Mucosa of stomach (tissue), 1 donor: ENCODE data around the gene CHTF8.

Source experiments
- H3K27me3 ChIP-seq: one replicate; pipeline ENCODE4 v1.7.0; 2013; ENCODE audit warnings: mild to moderate bottlenecking, low read length; ENCODE audit not compliant: control insufficient read depth, insufficient read depth
- H3K36me3 ChIP-seq: one replicate; pipeline ENCODE4 v1.7.0; 2013; ENCODE audit warnings: low read length; ENCODE audit not compliant: control insufficient read depth, insufficient read depth
- H3K4me1 ChIP-seq: one replicate; pipeline ENCODE4 v1.7.0; 2013; ENCODE audit warnings: mild to moderate bottlenecking, low read length; ENCODE audit not compliant: control insufficient read depth, insufficient read depth
- H3K4me3 ChIP-seq: one replicate; pipeline ENCODE4 v1.7.0; 2013; ENCODE audit warnings: low read length
- H3K9ac ChIP-seq: one replicate; pipeline ENCODE4 v1.7.0; 2013; ENCODE audit warnings: mild to moderate bottlenecking, low read length, moderate library complexity
- H3K9me3 ChIP-seq: one replicate; pipeline ENCODE4 v1.7.0; 2013; ENCODE audit warnings: mild to moderate bottlenecking, low read length, moderate library complexity; ENCODE audit not compliant: control insufficient read depth
- donor health status: Pancreatic carcinoma.

Gene CHTF8

DNA sequence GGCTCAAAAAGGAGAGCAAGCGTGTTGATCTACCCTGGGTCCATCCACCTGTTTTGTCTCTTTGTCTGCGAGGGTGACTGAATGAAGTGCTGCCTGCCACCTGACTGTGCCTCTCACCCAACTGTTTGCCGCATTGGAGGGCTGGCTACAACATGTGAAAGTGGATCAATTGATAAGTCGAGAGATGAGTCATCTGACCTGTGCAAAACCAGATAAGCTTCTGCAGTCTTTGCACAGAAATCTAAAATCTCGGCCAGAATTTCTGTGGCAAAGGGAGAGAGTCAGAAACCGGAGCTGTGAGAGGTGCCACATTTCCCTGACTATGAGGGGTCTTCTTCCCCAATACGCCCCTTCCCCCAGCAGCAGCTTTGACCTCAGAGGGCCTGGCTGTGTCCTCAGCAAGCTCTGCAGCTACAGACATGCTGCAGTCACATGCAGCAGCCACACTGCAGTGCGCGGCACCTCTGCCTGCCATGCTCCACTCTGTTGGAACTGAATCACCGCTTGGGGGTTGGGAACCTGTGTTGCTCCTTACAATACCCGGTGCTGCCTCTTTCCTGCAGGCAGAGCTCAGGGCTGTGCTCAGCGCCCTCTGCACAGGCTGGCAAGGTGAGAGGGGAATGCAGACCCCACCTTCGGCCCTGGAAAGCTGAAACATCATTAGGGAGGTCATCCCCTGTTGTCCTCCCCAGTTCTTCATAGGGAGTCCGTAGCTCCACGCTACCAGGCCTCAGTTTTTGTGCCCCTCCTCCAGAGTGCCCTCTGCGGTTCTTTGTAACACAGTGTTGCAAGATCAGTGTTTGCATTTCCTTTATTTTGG lies 43.1 kb downstream of the CHTF8 start:
- Histone ChIP-seq H3K9ac (no peak overlapping the region), H3K4me1 (peaks cover 24% of the 10 kb centered on the region), H3K27me3 (no peaks in the 10 kb centered on the region), H3K4me3 (no peak overlapping the region), H3K36me3 (no peaks in the 10 kb centered on the region), H3K9me3 (no peaks in the 10 kb centered on the region)

DNA sequence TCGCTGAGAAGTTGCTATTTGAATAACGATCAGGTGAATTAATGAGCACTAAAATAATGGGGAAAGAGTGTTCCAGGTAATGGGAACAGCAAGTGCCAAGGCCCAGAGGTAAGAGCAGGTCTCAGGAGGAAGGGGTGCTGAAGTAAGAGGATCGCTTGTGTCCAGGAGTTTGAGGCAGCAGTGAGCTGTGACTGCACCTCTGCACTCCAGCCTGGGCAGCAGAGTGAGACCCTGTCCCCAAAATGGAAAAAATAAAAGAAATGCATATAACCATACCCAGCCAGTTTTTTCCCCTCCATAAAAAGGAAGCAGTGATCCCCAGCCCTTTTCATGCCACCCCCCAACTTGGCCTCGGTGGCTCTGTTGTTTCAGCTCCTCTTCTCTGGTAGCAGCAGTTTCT lies 43.7 kb downstream of the CHTF8 start:
- H3K36me3 ChIP-seq = no peaks in the 10 kb centered on the region
- no peak overlapping the region for H3K9ac ChIP-seq
- peaks cover 19% of the 10 kb centered on the region for H3K4me1 ChIP-seq
- no peak overlapping the region for H3K4me3 ChIP-seq
- H3K27me3 ChIP-seq = no peaks in the 10 kb centered on the region
- H3K9me3 ChIP-seq = no peaks in the 10 kb centered on the region

DNA sequence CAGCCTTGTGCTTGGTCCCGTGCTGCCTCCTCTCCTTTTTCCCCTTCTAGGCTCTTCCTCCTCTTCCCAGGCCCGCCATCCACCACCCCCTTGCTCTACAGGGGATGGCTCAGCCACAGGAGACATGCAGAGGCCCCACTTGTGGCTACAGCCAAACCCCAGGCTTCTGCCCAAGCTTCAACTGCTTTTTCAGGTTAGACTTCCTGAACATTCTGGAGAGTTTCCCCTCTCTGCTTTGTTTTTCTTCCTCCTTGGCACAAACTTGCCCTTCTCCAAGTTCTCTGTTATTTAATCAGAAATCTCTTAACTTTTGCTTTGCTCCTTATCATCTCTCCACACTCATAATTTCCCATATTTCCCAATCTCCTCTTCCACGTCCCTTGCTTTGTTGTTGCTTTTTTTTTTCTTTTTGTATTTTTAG lies 45.2 kb downstream of the CHTF8 start:
- H3K4me1 ChIP-seq = peaks cover 19% of the 10 kb centered on the region
- no peak overlapping the region for H3K4me3 ChIP-seq
- H3K36me3 ChIP-seq = no peaks in the 10 kb centered on the region
- H3K9ac ChIP-seq = no peak overlapping the region
- H3K27me3 ChIP-seq = no peaks in the 10 kb centered on the region
- no peaks in the 10 kb centered on the region for H3K9me3 ChIP-seq

DNA sequence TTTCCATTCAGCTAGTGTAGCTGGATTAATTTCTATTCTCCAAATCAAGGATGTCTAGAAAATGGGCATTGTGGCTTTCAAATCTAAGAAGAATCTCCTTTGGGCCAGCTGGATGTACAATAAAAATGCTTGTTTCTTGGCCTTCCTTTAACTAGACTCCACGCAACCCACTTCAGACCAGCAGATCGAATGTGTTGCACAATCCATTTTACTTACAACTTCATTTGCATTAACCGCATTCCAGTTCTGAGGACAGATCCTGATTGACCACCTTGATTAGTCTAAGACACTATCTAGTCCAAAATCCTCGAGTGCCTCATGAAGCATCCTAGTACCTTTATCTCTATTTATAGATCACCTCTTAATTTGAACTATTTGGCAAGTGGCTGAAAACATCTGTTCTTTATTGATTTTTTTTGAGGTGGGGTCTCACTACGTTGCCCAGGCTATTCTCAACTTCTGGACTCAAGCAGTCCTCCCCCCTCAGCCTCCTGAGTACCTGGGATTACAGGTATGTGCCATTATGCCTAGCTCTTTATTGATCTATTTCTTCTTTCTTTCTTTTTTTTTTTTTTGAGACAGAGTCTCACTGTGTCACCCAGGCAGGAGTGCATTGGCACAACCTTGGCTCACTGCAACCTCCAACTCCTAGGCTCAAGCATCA lies 47.2 kb downstream of the CHTF8 start:
- no peaks in the 10 kb centered on the region for H3K36me3 ChIP-seq
- no peak overlapping the region for H3K9ac ChIP-seq
- H3K27me3 ChIP-seq = no peaks in the 10 kb centered on the region

DNA sequence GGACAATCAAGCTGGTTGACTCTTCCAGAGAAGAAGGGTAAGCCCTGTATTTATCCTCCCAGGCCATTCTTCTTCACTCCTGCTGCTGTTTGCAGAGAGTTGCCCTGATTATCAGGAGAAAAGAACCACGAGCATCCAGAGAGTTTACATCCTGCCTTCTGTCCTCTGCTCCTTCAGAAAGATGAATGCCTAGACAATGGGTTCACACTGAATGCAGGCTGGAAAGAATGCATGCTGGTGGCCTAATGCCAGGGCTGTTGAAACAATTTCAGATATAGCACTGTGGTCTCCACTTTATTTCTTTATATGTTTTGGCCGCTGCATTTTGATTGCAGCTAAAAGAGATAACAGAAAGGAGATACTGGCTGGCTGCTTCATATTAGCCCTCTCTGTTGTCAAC lies 48.1 kb downstream of the CHTF8 start:
- Histone ChIP-seq H3K27me3 (no peaks in the 10 kb centered on the region), H3K9me3 (no peaks in the 10 kb centered on the region)

More for the DNA sequence above, 47.2 kb downstream of the CHTF8 start:
- H3K4me3 ChIP-seq = no peak overlapping the region
- H3K9me3 ChIP-seq = no peaks in the 10 kb centered on the region
- H3K4me1 ChIP-seq = peaks cover 19% of the 10 kb centered on the region

DNA sequence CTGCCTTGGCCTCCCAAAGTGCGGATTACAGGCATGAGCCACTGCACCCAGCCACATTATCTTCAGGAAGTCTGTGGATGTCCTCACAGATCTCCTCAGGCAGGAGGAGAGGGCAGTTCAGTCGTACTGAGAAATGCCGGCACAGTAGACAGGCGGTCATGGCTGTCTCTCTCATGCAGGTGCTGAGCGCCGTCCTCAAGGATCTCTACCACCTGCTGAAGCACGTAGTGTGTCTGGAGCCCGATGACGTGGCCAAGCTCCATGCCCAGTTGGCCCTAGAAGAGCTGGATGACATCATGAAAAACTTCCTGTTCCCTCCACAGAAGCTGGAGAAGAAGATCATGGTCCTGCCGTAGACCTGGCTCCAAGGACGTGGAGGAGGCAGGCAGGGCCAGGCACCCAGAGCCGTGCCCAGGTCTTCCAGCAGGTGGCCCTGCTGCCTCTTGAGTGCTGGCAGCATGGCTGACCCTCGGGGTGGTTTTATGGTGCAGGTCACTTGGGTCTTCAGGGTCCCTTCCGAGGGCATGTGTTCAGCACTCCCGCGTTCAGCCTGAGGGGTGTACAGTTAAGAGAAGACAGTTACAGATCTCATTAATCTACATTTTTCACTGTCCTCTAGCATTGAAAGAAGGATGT lies 49.0 kb downstream of the CHTF8 start:
- no peaks in the 10 kb centered on the region for H3K36me3 ChIP-seq
- H3K9ac ChIP-seq = no peak overlapping the region
- H3K4me1 ChIP-seq = peaks cover 4% of the 10 kb centered on the region
- H3K4me3 ChIP-seq = no peak overlapping the region
- H3K27me3 ChIP-seq = no peaks in the 10 kb centered on the region
- H3K9me3 ChIP-seq = no peaks in the 10 kb centered on the region

More for the DNA sequence above, 48.1 kb downstream of the CHTF8 start:
- Histone ChIP-seq H3K4me3 (no peak overlapping the region), H3K9ac (no peak overlapping the region), H3K4me1 (peaks cover 11% of the 10 kb centered on the region), H3K36me3 (no peaks in the 10 kb centered on the region)

DNA sequence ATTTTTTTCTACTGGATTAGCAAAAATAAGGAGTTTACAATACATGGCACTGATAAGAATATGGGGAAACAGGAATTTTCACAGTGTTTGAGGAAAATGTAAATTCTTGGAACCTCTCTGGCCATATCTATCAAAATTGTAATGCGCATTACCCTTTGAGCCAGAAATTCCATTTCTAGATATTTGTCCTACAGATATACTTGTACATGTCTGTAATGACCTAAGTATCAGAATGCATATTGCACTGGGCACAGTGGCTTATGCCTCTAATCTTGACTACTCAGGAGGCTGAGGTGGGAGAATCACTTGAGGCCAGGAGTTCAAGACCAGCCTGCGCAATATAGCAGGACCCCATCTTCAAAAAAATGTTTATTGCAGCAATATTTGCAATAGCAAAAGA lies 52.7 kb downstream of the CHTF8 start:
- H3K4me3 ChIP-seq = no peak overlapping the region
- H3K36me3 ChIP-seq = no peaks in the 10 kb centered on the region
- H3K9ac ChIP-seq = no peak overlapping the region
- H3K27me3 ChIP-seq = no peaks in the 10 kb centered on the region
- H3K9me3 ChIP-seq = no peaks in the 10 kb centered on the region
- H3K4me1 ChIP-seq = peaks cover 6% of the 10 kb centered on the region

DNA sequence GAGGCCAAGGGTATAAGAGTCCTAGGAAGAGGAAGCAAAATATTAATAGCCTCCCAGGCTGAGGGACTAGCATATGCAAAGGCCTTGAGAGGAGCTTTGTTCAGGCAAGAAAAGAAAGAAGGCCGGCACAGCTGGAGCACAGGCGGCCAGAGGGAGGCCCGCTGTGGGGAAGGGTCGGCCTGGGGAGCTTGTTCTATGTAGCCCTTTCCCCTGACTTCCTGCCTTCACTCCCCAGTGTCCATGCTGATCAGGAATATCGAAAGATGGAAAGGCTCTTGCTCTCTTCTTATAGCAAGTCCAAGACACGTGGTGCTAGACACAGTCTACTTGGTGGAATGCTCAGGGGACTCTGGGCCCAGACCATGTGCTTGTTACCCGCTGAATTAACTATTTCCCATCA lies 54.3 kb downstream of the CHTF8 start:
- Histone ChIP-seq H3K27me3 (no peaks in the 10 kb centered on the region), H3K9ac (no peak overlapping the region), H3K4me1 (peaks cover 6% of the 10 kb centered on the region), H3K9me3 (no peaks in the 10 kb centered on the region), H3K36me3 (no peaks in the 10 kb centered on the region), H3K4me3 (no peak overlapping the region)

DNA sequence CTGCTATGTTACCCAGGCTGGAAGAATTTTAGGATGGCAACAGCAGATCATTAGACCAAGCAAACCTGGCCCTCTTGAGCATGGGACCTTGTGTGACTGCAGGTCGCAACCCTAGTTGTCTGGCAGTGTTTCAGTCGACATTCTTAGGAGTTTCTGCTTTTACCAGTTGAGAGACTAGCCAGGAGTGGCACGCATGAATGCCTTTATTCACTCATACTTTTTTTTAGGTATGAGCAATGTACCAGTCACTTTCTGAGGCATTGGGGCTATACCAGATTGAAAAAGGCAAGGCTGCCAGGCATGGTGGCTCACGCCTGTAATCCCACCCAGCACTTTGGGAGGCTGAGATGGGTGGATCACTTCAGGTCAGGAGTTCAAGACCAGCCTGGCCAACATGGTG lies 55.1 kb downstream of the CHTF8 start:
- Histone ChIP-seq H3K4me1 (peaks cover 10% of the 10 kb centered on the region), H3K36me3 (no peaks in the 10 kb centered on the region), H3K4me3 (no peak overlapping the region), H3K9me3 (no peaks in the 10 kb centered on the region), H3K9ac (no peak overlapping the region), H3K27me3 (no peaks in the 10 kb centered on the region)

DNA sequence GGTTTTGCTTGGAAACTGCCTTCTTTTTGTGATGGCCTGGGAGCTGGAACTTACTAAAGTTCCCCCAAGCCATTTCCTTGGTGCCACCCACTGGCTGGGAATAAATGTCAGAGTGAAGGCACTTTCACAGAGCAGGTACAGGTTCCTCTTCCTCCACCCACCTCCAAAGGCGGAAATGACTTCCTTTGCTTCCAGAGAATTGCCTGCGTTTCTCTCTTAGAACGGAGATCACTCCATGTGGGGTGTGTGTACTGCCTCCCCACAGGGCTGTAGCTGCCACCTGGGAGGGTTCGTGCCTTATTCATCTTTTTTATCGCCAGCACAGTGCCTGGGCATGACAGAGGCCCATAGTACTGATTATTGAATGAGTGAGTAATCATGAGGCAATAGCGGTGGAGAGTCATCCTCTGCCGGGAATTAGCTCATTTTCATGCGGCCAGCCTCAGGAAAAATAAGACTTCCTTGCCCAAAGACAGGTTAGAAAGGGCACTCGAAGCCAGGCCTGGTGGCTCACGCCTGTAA lies 59.1 kb downstream of the CHTF8 start:
- Histone ChIP-seq H3K36me3 (no peaks in the 10 kb centered on the region), H3K9me3 (no peaks in the 10 kb centered on the region), H3K4me3 (no peak overlapping the region), H3K27me3 (no peaks in the 10 kb centered on the region), H3K4me1 (peaks cover 17% of the 10 kb centered on the region), H3K9ac (no peak overlapping the region)

DNA sequence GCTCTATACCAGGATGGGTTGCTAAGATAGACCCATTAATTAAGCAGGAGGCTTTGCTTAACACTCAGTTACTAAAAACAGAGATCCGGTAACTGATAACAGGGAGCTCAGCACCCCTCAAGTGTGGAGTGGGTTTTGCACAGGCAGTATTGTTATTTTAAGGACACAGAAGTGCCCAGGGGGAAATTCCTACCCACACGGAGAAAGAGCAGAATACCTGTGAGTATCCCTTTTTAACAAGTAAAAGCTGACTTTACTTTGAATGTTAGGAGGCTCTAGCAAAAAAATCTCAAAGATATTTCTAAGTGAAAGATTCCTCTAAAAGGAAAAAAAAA lies 59.8 kb downstream of the CHTF8 start:
- H3K9me3 ChIP-seq = no peaks in the 10 kb centered on the region
- H3K4me3 ChIP-seq = no peak overlapping the region
- H3K27me3 ChIP-seq = no peaks in the 10 kb centered on the region
- peaks cover 13% of the 10 kb centered on the region for H3K4me1 ChIP-seq
- no peaks in the 10 kb centered on the region for H3K36me3 ChIP-seq
- H3K9ac ChIP-seq = no peak overlapping the region

DNA sequence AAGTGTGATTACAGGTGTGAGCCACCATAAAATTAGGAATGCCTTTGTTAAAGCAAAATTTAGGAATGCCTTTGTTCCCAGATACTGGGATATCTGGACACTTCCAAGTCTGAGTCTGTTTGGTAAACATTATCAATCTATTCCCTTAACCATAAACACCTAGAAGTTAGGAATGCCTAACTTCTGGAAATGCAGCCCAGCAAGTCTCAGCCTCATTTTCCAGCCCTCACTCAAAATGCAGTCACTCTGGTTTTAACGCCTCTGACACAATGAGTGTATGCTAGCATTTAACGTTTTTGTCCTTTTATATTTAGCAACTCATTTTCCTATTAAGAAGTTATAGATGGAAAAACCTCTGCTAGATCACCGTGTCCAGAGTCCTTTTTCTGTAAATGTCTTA lies 61.4 kb downstream of the CHTF8 start:
- H3K9me3 ChIP-seq = no peaks in the 10 kb centered on the region
- no peak overlapping the region for H3K9ac ChIP-seq
- no peaks in the 10 kb centered on the region for H3K36me3 ChIP-seq
- no peak overlapping the region for H3K4me3 ChIP-seq
- H3K27me3 ChIP-seq = no peaks in the 10 kb centered on the region
- H3K4me1 ChIP-seq = peaks cover 13% of the 10 kb centered on the region
